ENCODE data around the gene EPC2.
"Not testable (repeated sequence)": the region's sequence is repeated elsewhere in the genome, so short reads cannot be mapped to it uniquely, and the experiment has no call there.

EPC2 gene

GRCh38 chr2:148678302-148679179, 34.0 kb downstream of the EPC2 start:
- DNase-seq: not testable (repeated sequence)

GRCh38 chr2:148680462-148680861, 35.9 kb downstream of the EPC2 start:
- no peak for DNase-seq

GRCh38 chr2:148681443-148681842, 36.9 kb downstream of the EPC2 start:
- no peak for DNase-seq

- not testable (repeated sequence) for DNase-seq
These were observed 37.3 kb downstream of the EPC2 start for GRCh38 chr2:148681862-148682261.

- no peak for DNase-seq
These were observed 40.0 kb downstream of the EPC2 start for GRCh38 chr2:148684507-148684906.

GRCh38 chr2:148687543-148687942, 43.0 kb downstream of the EPC2 start:
- DNase-seq: no peak

- not testable (repeated sequence) for DNase-seq
These were observed 43.5 kb downstream of the EPC2 start for GRCh38 chr2:148688011-148688410.

- DNase-seq: no peak
These were observed 52.4 kb downstream of the EPC2 start for GRCh38 chr2:148696985-148697384.

- no peak for DNase-seq
These were observed 55.3 kb downstream of the EPC2 start for GRCh38 chr2:148699830-148700229.

GRCh38 chr2:148701039-148701438, 56.5 kb downstream of the EPC2 start:
- no peak for DNase-seq

- DNase-seq: no peak
These were observed 57.3 kb downstream of the EPC2 start for GRCh38 chr2:148701877-148702276.

- DNase-seq: no peak
These were observed 57.9 kb downstream of the EPC2 start for GRCh38 chr2:148702475-148702874.

GRCh38 chr2:148704247-148704646, 59.7 kb downstream of the EPC2 start:
- no peak for DNase-seq

- no peak for DNase-seq
These were observed 71.9 kb downstream of the EPC2 start for GRCh38 chr2:148716378-148716920.

GRCh38 chr2:148718039-148718438, 73.5 kb downstream of the EPC2 start:
- DNase-seq: no peak

GRCh38 chr2:148719195-148719749, 74.7 kb downstream of the EPC2 start:
- DNase-seq: no peak

- DNase-seq: no peak
These were observed 75.4 kb downstream of the EPC2 start for GRCh38 chr2:148719941-148720436.

GRCh38 chr2:148720501-148721001, 76.0 kb downstream of the EPC2 start:
- no peak for DNase-seq

GRCh38 chr2:148721520-148721931, 77.0 kb downstream of the EPC2 start:
- DNase-seq: no peak

GRCh38 chr2:148721991-148722777, 77.6 kb downstream of the EPC2 start:
- DNase-seq: no peak

GRCh38 chr2:148725564-148725963, 81.0 kb downstream of the EPC2 start:
- no peak for DNase-seq

GRCh38 chr2:148726228-148726627, 81.7 kb downstream of the EPC2 start:
- DNase-seq: no peak

- no peak for DNase-seq
These were observed 85.5 kb downstream of the EPC2 start for GRCh38 chr2:148730085-148730484.

All from GF-D8 (cell line).